Measurements from ENCODE around the gene TDRKH.
"Not testable (repeated sequence)": the region's sequence is repeated elsewhere in the genome, so short reads cannot be mapped to it uniquely, and the experiment has no call there.

Gene TDRKH

DNA sequence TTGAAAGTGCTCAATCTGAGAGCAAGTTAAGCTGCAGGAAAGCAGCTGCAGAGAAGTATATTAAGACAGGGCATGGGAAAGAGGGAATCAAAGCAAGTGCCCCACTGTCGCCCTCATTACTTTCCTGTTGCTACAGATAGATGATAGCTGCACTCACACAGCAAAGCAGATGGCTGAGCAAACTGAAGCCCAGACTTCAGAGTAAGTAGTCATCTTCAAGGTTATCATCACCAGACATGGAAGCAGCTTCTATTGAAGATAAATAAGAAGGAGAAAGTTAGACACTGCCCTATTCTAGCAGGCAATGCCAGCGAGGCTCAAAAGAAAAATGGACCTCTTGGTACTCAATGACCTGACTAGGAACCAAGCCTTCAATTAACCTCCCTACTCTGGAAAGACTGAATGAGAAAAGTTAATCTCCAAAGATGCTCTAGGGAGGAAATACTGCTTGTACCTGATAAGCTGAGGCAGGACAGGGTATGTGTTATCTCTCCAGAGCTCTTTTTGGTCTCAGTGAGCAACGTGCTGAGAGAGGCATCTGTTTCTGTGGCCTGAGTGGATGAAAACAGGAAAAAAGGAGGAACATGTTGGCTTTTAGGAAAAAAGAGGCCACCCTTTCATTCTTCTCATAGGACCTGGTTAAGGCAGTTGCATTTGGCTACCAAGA is 15.9 kb downstream of the TDRKH start:
- in situ Hi-C loops (cut with MboI; ENCODE audit: low sequenced_read_pairs, unreplicated experiment): no loop called here
- no peak for DNase-seq (ENCODE audit: low spot score)
- TF ChIP-seq, protein P1, sequence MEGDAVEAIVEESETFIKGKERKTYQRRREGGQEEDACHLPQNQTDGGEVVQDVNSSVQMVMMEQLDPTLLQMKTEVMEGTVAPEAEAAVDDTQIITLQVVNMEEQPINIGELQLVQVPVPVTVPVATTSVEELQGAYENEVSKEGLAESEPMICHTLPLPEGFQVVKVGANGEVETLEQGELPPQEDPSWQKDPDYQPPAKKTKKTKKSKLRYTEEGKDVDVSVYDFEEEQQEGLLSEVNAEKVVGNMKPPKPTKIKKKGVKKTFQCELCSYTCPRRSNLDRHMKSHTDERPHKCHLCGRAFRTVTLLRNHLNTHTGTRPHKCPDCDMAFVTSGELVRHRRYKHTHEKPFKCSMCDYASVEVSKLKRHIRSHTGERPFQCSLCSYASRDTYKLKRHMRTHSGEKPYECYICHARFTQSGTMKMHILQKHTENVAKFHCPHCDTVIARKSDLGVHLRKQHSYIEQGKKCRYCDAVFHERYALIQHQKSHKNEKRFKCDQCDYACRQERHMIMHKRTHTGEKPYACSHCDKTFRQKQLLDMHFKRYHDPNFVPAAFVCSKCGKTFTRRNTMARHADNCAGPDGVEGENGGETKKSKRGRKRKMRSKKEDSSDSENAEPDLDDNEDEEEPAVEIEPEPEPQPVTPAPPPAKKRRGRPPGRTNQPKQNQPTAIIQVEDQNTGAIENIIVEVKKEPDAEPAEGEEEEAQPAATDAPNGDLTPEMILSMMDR (IDR thresholded peaks at IDR 0.05; ENCODE audit: borderline replicate concordance, control extremely low read depth, extremely low read depth, insufficient read depth, missing control alignments): no peak

GRCh38 chr1:151773702-151774101 is 16.6 kb downstream of the TDRKH start:
- in situ Hi-C loops (cut with MboI; ENCODE audit: low sequenced_read_pairs, unreplicated experiment): no loop called here
- DNase-seq (ENCODE audit: low spot score): no peak
- TF ChIP-seq, protein P1 (IDR thresholded peaks at IDR 0.05; ENCODE audit: borderline replicate concordance, control extremely low read depth, extremely low read depth, insufficient read depth, missing control alignments): no peak

DNA sequence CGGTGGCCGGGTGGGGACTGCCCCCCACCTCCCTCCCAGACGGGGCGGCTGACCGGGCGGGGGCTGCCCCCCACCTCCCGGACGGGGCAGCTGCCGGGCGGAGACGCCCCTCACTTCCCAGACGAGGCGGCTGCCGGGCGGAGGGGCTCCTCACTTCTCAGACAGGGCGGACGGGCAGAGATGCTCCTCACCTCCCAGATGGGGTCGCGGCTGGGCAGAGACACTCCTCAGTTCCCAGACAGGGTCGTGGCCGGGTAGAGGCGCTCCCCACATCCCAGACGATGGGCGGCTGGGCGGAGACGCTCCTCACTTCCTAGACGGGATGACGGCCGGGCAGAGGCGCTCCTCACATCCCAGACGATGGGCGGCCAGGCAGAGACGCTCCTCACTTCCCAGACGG is 21.0 kb downstream of the TDRKH start:
- in situ Hi-C loops (cut with MboI; ENCODE audit: low sequenced_read_pairs, unreplicated experiment); DNase-seq (ENCODE audit: low spot score): not testable (repeated sequence)

GRCh38 chr1:151768351-151769066 is 21.8 kb downstream of the TDRKH start:
- DNase-seq (ENCODE audit: low spot score); in situ Hi-C loops (cut with MboI; ENCODE audit: low sequenced_read_pairs, unreplicated experiment): not testable (repeated sequence)

- TF ChIP-seq, protein P1 (IDR thresholded peaks at IDR 0.05; ENCODE audit: borderline replicate concordance, control extremely low read depth, extremely low read depth, insufficient read depth, missing control alignments): no peak
Measured at GRCh38 chr1:151763990-151764389, 26.3 kb downstream of the TDRKH start.

GRCh38 chr1:151762941-151763921 is 27.1 kb downstream of the TDRKH start, which contains the start of gene MRPL9:
MRPL9 (minus strand) TSS chr1:151763496; CDS start chr1:151763479, 17 bp downstream.
- in situ Hi-C loops (cut with MboI; ENCODE audit: low sequenced_read_pairs, unreplicated experiment): no loop called here
- TF ChIP-seq, protein P1 (IDR thresholded peaks at IDR 0.05; ENCODE audit: borderline replicate concordance, control extremely low read depth, extremely low read depth, insufficient read depth, missing control alignments): no peak
- DNase-seq (ENCODE audit: low spot score): peak; percentile 97

More at GRCh38 chr1:151763990-151764389, 26.3 kb downstream of the TDRKH start:
- DNase-seq (ENCODE audit: low spot score): no peak
- in situ Hi-C loops (cut with MboI; ENCODE audit: low sequenced_read_pairs, unreplicated experiment): no loop called here

DNA sequence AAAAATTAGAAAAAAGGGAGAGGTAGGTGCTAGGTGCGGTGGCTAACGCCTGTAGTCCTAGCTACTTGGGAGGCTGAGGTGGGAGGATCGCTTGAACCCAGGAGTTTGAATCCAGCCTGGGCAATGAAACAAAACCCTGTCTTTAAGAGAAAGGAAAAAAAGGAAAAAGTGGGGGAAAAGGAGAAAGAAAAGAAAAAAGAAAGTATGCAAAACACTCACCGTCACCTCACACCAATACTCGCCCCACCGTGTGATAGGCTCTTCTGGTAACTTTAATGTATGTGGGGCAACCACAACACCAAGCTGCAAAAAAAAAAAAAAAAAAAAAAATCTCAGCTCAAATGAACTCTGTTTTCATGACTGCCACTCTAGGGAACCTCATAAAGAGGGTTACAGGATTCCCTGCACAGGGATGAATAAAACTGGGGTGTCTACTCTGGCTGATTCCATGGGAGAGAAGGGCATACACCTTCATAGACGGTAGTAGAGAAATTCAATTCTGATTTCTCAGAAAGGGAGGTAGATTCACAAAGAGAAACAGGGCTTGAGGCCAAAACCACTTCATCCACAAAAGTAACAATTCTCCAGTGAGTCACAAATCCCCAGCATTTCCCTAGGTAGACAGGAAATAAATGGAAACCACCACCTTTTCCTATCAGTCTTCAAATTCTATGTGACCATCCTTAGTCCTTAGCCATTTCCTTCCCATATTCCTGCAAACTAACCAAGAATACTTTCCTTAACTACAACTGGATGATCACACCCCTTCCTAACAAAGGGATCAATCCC is 29.5 kb downstream of the TDRKH start:
- TF ChIP-seq, protein P1 (IDR thresholded peaks at IDR 0.05; ENCODE audit: borderline replicate concordance, control extremely low read depth, extremely low read depth, insufficient read depth, missing control alignments): no peak
- DNase-seq (ENCODE audit: low spot score): no peak
- in situ Hi-C loops (cut with MboI; ENCODE audit: low sequenced_read_pairs, unreplicated experiment): no loop called here

All from GM13976 (cell line).